ENCODE measurements around the gene CAPN9. TPM values are rescaled to one million over a fixed set of nuclear protein-coding genes. Genes with fewer than 3 reads are reported as not detected.

CAPN9 gene
- total and polyA plus RNA-seq, 2 experiments from 2014 or later, result 0.98 to 3.7 TPM

GRCh38 chr1:230826166-230826875, 79.1 kb downstream of the CAPN9 start:
- Histone ChIP-seq H3K9me2 (replicated peaks; ENCODE audit: insufficient read depth) (no peaks in the 10 kb centered on the region), H3K27ac (peak overlapping the region; percentile 74), H4K20me1 (ENCODE audit: insufficient read depth, poor library complexity, severe bottlenecking) (no peaks in the 10 kb centered on the region), H3K4me3 (no peak overlapping the region), H2AFZ (no peak overlapping the region), H3K79me2 (no peaks in the 10 kb centered on the region), H3K4me2 (no peak overlapping the region), H3K36me3 (replicated peaks; ENCODE audit: insufficient read depth, low read depth) (no peaks in the 10 kb centered on the region), H3K4me1 (ENCODE audit: insufficient read depth) (peaks cover 27% of the 10 kb centered on the region), H3K27me3 (no peaks in the 10 kb centered on the region), H3K9me3 (ENCODE audit: low read depth) (no peaks in the 10 kb centered on the region)
- TF ChIP-seq EZH2 (IDR thresholded peaks at IDR 0.05; ENCODE audit: borderline replicate concordance), result no peak
- TF ChIP-seq CTCF (IDR thresholded peaks at IDR 0.05; ENCODE audit: poor library complexity), result no peak
- TF ChIP-seq EZH2phosphoT487 (IDR thresholded peaks at IDR 0.05; ENCODE audit: low read depth, severe bottlenecking, unreplicated experiment), result no peak
- no peak for DNase-seq (ENCODE audit: low spot score)
- 89% methylated on average over 9 of the region's 9 CpGs for WGBS (ENCODE audit: low lambda C conversion rate, missing lambda C conversion rate)

- H3K4me2 ChIP-seq, result no peak overlapping the region
- TF ChIP-seq EZH2 (IDR thresholded peaks at IDR 0.05; ENCODE audit: borderline replicate concordance), result no peak
- no peak for TF ChIP-seq CTCF (IDR thresholded peaks at IDR 0.05; ENCODE audit: poor library complexity)
- TF ChIP-seq EZH2phosphoT487 (IDR thresholded peaks at IDR 0.05; ENCODE audit: low read depth, severe bottlenecking, unreplicated experiment), result no peak
- no peak overlapping the region for H3K4me3 ChIP-seq
- no peak overlapping the region for H2AFZ ChIP-seq
- H3K9me2 ChIP-seq (replicated peaks; ENCODE audit: insufficient read depth), result no peaks in the 10 kb centered on the region
- 78% methylated on average over 7 of the region's 7 CpGs for WGBS (ENCODE audit: low lambda C conversion rate, missing lambda C conversion rate)
- DNase-seq (ENCODE audit: low spot score), result no peak
- H3K9me3 ChIP-seq (ENCODE audit: low read depth), result no peaks in the 10 kb centered on the region
- H3K79me2 ChIP-seq, result no peaks in the 10 kb centered on the region
- no peak overlapping the region for H3K27ac ChIP-seq
- no peaks in the 10 kb centered on the region for H4K20me1 ChIP-seq (ENCODE audit: insufficient read depth, poor library complexity, severe bottlenecking)
- peaks cover 27% of the 10 kb centered on the region for H3K4me1 ChIP-seq (ENCODE audit: insufficient read depth)
- no peaks in the 10 kb centered on the region for H3K36me3 ChIP-seq (replicated peaks; ENCODE audit: insufficient read depth, low read depth)
- H3K27me3 ChIP-seq, result no peaks in the 10 kb centered on the region
Observed at GRCh38 chr1:230827081-230827681, 80.0 kb downstream of the CAPN9 start.

GRCh38 chr1:230827801-230828200, 80.6 kb downstream of the CAPN9 start:
- no peak for DNase-seq (ENCODE audit: low spot score)
- Histone ChIP-seq H3K27me3 (no peaks in the 10 kb centered on the region), H3K4me3 (no peak overlapping the region), H3K36me3 (replicated peaks; ENCODE audit: insufficient read depth, low read depth) (no peaks in the 10 kb centered on the region), H3K79me2 (no peaks in the 10 kb centered on the region), H3K4me2 (no peak overlapping the region), H3K4me1 (ENCODE audit: insufficient read depth) (peaks cover 27% of the 10 kb centered on the region), H3K9me2 (replicated peaks; ENCODE audit: insufficient read depth) (no peaks in the 10 kb centered on the region), H4K20me1 (ENCODE audit: insufficient read depth, poor library complexity, severe bottlenecking) (no peaks in the 10 kb centered on the region), H2AFZ (no peak overlapping the region), H3K9me3 (ENCODE audit: low read depth) (no peaks in the 10 kb centered on the region), H3K27ac (no peak overlapping the region)
- WGBS (ENCODE audit: low lambda C conversion rate, missing lambda C conversion rate), result 81% methylated on average over 5 of the region's 5 CpGs
- TF ChIP-seq EZH2 (IDR thresholded peaks at IDR 0.05; ENCODE audit: borderline replicate concordance), result no peak
- no peak for TF ChIP-seq CTCF (IDR thresholded peaks at IDR 0.05; ENCODE audit: poor library complexity)

Data from hepatocyte (in vitro differentiated cells).